DLD1 (cell line): Measurements from ENCODE around the gene HERPUD1.
"Not testable (repeated sequence)": the region's sequence is repeated elsewhere in the genome, so short reads cannot be mapped to it uniquely, and the experiment has no call there.

Experiments used
- in situ Hi-C: cut with HindIII; loops from 2 replicates; pipeline ENCODE4 v1.10.0; 2017; ENCODE audit warnings: low sequenced_read_pairs

HERPUD1 gene

DNA sequence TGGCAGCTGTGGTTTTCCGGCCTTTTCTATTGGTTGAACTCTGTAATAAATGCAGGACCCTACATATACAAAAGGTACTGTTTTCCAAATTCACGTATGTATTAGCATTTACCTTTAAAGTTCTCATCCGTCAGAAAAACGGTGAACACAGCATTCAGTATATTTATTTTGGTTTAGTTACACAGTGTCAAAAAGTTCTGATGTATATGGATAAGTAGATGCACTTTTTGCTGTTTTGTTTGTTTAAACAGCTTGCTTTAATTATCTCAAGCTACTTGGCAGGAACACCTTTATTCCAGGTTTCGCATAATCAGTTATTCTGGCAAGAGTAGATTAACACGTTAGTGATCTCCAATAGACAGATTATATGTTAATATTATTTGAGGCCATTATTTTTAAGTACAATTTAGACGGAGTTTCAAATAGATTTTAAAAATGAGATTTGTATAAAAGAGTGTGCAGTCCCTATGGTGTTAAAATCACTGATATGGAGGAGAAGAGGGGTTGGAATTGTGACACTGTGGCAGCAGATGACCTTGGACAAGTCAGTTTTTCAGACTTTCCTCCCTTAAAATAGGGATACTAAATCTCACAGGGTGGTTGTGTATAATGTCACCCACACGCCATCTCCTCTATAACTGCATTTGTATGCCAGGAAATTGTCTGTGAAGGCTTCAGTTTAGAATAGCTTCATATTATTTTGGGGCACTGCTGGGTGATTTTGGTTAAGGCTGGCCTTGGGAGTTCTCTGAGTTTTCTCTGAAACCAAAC, 2.1 kb downstream of the HERPUD1 start:
- in situ Hi-C loops, result no loop called here

DNA sequence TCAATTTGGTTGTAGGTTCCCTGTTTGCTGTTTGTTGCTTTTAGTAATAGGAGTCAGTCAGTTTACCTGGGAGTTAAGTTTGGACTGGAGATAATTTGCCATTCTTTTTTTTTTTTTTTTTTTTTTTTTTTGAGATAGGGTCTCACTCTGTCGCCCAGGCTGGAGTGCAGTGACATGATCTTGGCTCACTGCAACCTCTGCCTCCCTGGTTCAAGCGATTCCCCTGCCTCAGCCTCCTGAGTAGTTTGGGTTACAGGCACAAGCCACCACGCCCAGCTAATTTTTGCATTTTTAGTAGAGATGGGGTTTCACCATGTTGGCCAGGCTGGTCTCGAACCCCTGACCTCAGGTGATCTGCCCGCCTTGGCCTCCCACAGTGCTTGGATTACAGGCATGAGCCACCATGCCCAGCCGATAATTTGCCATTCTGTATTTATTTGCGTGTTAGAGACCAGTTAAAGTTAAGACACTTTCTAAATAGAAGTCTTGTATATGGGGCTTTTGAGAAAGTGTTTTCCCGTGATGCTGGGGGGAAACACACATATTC, 2.7 kb downstream of the HERPUD1 start:
- in situ Hi-C loops, result not testable (repeated sequence)

DNA sequence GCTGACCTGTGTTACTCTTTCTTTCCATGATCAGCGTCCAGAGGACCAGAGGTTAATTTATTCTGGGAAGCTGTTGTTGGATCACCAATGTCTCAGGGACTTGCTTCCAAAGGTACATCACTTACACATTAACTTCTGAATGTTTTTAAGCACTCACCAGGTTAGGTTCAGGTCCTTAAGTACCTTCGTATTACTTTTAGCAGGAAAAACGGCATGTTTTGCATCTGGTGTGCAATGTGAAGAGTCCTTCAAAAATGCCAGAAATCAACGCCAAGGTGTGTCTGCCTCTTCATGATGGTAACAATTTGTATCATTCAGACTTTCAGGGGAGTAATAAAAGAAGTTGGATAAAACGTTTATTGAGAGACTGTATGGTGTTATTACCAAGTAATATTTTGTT, 3.3 kb downstream of the HERPUD1 start:
- in situ Hi-C loops, result no loop called here

DNA sequence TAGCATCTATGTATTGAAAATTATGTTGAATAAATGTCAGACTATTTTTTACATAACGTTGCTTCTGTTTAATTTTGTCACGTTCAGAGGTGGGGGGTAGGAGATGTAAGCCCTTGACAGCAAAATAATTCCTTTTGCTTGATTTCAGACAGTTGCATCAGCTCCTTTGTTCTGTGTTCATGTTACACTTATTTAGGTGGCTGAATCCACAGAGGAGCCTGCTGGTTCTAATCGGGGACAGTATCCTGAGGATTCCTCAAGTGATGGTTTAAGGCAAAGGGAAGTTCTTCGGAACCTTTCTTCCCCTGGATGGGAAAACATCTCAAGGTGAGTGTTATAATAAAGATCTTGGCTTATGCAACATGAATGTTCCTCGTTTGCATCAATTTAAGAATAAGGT, 4.5 kb downstream of the HERPUD1 start:
- in situ Hi-C loops, result no loop called here

DNA sequence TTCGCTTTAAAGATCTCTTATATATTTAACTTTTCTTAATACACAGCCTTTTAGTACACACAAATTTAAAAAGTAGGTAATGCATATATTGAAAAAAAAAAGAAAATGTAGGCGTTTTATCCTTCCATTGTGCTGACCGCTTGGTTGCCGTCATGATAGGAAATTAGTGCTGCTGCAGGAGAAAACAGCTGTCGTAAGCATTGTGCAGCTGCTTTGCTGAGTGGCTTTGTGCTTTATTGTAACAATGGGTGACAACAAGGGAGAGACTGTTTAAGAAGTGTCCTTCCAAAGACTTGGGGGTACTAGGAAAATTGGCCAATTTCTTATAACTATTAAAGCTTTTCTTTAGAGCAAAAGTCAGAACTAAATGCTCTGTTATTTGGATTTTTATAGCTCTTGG, 5.0 kb downstream of the HERPUD1 start:
- in situ Hi-C loops, result no loop called here

DNA sequence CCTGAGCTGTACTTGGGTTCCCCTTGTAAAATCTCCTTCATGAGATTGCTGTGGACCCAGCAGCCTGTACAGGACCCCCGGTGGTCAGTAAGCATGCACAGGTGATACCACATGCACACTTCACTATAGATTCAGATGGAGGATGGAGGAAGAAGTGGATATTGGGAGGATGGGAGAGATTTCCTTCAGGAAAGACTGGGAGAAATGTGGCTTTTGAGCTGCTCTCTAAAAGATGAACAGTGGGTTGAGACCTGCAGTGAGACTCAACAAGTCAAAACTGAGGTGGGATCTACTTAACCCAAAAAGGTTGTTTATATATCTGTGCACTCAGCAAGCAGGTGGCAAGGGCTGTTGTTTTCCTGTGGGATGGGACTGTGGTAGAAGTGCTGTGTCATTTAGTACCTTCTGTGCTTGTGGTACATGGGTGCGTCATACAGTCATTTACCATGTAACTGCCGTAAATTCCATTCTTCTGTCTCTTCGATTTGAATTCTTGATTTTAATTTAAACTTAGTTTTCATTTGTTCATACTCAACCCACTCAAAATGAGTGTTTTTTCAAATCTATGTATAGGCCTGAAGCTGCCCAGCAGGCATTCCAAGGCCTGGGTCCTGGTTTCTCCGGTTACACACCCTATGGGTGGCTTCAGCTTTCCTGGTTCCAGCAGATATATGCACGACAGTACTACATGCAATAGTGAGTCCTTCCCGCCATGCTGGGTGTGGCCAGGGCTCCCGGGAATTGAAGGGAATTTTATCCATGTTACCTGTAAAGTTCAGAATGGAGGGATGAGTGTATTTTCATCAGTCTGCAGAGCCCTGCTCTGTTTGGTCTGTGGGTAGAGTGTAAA, 6.9 kb downstream of the HERPUD1 start:
- in situ Hi-C loops, result no loop called here

DNA sequence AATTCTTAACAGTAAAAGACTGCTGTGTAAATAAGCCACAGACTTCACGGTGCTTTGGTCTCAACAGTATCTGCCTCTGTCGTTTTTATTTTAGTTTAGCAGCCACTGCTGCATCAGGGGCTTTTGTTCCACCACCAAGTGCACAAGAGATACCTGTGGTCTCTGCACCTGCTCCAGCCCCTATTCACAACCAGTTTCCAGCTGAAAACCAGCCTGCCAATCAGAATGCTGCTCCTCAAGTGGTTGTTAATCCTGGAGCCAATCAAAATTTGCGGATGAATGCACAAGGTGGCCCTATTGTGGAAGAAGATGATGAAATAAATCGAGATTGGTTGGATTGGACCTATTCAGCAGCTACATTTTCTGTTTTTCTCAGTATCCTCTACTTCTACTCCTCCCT, 7.9 kb downstream of the HERPUD1 start:
- in situ Hi-C loops, result no loop called here

DNA sequence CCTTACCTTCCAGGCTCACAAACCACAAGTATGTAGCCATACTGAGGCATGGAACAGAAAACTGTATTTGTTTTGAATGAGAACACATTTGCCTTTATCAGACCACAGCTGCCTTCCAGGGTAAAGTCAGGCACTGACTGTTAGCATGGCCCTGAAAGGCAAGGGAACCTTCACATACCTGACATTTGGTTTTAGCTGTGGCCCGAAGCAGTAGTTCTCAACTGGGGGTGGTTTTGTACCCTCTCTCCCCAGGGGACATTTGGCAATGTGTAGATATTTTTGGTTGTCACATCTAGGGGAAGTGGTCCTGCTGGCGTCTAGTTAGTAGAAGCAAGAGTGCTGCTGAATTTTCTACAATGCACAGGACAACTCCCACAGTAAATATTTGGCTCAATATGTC, 9.2 kb downstream of the HERPUD1 start:
- in situ Hi-C loops, result no loop called here

DNA sequence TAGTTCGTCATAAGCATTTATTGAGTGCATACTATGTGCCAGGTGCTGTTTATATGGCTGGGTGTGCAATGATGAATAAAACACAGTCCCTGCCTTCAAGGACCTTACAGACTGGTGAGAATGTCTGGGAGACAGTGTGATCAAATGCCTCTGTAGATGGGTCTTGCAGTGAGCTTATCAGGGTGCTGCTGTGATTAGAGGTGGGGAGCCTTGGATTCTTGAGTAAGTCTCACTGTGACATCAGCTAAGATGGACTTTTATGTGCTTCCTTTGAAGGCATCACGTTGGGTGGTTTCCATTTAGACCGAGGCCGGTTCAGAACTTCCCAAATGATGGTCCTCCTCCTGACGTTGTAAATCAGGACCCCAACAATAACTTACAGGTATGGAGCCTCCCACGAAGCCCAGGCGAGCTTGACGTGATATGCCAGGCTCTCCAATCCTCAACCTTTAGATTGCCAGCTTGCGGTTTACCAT, 10.0 kb downstream of the HERPUD1 start:
- in situ Hi-C loops, result no loop called here

DNA sequence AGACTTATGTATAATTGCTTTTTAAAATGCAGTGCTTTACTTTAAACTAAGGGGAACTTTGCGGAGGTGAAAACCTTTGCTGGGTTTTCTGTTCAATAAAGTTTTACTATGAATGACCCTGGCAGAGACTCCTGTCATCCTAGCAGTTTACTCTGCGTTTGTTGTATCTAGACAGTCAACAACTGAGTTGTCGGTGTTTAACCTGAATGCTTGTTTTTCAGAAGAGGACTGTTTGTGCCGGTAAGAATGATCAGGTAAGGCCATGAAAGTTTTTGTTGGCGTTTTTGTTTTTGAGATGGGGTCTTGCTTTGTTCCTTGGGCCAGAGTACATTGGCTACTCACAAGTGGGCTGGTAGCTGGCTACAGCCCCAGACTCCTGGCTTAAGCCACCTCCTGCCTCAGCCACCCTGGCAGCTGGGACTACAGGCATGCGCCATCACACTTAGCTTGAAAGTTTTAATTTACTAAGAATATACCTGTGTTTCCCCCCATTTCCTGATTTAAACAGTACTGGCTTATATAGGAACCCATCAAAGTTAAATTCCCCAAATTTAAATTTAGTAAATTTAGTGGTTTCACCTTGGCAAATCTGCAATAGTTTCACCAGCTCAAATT, 11.9 kb downstream of the HERPUD1 start:
- in situ Hi-C loops, result no loop called here

DNA sequence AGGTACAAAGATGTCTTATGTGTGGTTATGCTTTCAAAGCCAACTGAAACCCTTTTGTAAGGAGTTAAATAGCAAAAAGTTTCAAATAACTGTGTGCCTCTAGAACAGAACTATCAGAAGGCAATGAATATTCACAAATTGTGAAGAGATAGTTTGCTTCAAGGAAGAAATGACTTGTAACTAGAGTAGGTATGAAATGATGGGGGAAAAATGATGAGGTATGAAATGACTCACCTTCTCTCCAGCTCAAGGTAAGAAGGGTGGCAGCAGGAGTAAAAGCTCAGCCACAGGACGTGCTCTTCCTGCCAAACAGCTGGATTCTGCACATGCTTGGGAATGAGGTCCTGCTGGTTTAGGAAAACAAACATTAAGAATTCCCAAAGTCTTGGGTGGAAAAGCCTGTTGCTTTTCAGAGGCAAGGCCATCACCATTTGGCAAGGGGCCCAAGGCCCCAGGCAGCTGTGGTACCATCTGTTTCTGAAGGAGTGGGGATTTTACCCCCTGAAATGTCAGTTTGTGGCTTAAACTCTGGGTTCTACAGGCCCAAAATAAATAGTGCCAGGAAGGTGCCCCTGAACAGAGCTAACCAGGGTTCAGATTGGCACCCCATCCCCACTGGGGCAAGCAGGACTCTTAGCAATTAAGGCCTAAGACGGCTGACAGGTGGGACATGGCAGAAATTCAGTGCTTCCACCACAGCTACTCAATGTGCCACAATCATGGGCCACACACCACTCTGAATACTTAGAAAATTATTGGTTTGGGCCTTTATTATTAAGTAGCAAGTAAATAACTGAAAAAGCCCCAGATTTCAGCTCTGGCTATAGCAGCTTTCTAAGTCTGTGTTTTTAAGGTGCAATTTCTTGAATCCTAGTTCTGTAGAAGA, 13.3 kb downstream of the HERPUD1 start:
- in situ Hi-C loops, result no loop called here

DNA sequence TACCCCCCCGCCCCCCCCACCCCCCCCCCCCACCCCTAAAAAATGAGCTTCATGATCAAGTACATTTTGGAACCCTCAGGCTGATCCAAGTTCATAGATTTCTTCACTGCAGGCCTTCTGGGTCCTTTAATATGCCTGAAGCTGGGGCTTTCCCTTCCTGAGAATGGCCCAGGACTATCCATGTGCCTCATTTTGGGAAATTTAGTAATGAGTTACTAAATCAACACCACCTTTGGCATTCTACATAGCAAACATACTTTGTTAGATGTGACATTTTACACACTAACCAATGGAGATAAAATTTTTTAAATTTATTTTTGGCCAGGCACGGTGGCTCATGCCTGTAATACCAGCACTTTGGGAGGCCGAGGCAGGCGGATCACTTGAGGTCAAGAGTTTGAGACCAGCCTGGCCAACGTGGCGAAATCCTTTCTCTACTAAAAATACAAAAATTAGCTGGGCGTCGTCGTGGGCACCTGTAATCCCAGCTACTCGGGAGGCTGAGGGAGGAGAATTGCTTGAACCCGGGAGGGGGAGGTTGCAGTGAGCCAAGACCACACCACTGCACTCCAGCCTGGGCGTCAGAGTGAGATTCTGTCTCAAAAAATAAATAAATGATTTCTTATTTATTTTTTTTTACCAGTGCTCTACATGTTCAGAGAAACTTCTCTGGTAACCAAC, 14.0 kb downstream of the HERPUD1 start:
- in situ Hi-C loops, result no loop called here

DNA sequence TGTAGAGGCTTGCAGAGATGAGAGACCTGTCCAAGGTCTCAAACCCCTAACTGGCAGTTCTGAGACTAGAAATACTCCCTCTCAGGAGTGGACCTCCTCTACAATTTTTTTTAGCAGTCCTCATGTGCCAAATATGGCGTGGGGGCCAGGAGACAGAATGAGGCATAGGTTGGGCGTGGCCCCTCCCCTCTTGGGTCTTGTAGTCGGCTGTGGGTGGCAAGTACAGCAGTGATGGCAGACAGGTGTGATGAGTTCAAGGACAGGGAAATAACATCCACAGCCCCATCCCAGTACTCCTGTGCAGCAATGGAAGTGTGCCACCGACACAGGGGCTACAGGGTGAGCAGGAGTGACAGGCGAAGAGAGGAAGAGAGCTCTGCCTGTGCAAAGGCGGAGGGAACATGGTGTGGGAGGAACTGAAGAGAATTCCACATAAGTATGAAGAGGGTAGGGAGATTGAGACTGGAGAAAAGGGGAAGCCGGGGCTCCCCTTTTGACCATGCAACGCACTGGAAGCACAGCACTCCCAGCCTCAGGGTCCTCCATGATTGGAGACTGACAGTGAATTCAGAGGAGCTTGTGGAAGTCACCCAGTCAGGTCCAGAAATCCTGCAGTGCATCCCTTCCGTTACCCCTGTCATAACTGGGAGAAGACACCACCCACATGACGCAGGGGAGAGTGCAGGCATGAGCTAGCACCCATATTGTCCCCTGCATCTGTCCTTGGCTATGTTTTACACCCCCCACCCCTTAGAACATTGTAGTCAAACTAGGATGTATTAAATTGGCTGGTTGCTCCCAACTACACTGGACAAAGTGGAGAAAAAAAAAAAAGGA, 15.0 kb downstream of the HERPUD1 start:
- in situ Hi-C loops, result no loop called here

DNA sequence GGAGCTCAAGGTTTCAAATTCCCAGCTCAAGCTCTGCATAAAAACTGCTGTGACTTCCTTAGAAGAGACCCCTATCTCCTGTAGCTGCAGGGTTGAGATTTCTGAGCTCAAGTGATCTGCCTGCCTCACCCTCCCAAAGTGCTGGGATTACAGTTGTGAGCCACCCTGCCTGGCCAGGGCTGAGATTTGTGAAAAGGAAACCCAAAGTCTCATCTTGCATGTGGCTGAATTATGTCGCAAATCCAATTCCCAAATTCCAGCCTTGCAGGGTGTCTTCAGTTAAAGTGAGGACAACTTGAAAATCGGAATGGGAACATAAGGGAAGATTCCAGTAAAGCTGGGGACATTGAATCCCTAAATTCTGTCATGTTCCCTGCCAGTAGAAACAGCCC, 15.7 kb downstream of the HERPUD1 start:
- in situ Hi-C loops, result no loop called here

DNA sequence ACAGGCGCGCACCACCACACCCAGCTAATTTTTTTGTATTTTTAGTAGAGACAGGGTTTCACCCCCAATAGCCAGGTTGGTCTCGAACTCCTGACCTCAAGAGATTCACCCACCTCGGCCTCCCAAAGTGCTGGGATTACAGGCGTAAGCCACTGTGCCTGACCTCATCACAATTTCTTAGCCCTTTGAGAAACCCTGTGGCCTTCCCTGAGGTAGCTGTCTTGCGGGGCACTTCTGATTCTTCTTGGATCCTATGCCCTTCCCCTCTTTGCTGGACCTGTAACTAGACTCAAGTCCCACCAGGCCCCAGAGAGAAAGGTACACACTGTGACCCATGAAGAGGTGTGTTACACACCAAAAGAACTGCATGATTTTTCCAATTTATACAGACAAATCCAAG, 16.3 kb downstream of the HERPUD1 start:
- in situ Hi-C loops, result no loop called here

DNA sequence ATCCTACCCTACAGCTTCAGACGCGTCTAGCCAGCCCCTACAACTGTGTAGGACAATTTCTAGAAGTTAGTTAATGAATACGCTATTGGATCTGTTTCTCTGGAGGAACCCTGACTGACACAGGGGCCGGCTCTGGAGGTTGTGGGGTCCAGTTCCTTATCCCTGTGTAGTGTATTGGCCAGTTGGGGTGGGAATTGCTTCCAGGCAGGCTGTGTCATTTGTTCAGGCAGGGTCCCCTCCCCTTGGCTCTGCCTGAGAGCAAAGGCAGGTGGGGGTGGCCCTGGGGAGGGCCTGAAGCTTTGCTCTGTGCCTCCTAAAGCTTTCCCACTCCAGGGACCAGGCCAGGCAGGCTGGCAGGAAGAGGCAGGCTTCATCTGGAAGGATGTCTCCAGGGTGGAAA, 18.1 kb downstream of the HERPUD1 start:
- in situ Hi-C loops, result no loop called here

DNA sequence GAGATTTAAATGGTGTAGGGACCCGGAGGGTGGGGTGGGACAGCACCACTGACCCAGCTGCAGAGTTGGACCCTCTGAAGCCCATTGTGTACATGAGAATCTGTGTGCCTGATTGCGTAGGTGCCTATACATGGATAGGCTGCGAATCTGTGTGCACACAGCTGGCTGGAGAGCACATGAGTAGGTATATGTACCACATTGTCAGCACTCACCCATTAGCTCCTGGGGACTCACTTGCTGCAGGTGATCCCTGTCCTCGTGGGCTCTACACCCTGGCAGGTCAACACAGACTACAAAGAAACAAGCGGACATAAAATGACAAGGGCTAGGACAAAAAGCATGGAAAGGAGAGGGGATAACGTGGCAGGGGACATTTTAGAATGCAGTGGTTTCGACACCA, 18.5 kb downstream of the HERPUD1 start:
- in situ Hi-C loops, result no loop called here

DNA sequence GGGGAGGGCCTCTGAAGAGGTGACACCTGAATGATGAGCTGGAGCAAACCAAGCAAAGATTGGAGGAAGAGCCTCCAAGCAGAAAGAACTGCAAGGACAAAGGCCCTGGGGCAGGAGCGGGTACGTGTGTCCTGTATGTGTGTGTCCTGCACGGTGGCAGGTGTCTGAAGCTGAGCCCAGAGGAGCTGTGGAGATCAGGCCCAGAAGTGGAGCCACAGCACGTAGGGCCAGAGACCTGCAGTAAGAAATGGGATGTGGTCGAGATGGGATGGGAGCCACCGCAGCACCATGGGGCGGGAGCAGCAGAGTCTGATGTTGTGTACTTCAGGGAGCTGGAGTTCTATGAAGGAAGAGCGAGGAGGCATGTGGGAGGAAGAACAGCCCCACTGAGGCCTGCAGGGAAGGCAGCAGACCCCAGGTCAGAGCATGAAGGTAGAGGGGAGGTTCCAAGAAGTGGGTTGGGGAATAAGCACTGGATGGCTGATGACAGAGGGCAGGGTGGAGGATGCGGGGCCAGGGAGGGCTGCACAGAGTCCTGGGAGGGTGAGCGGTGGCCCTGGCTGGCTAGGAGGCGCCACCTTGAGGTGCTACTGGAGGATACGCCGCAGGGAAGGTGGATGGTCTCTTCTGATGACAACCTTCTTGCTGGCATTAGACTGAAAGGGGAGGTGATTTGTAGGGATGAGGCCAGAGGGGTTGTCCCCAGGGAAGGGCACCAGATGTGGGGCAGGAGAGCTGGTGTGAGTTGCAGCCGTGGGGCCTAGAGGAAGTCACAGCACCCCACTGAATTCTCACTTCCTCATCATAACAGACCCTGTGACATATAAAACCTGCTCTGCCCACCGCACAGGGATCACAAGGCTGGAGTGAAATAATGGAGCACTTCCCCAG, 19.2 kb downstream of the HERPUD1 start:
- in situ Hi-C loops, result no loop called here
